Activated naive CD4-positive, alpha-beta T cell treated with anti-CD3 and anti-CD28 coated beads, Interleukin-2, amount 10 ng/mL, durations not matched to agents 5 hours and 36 hours (primary cell): ENCODE results near the gene AMBN. TPM values are rescaled to one million over a fixed set of nuclear protein-coding genes. Genes with fewer than 3 reads are reported as not detected.

ENCODE experiments used
- total RNA-seq, 2 experiments: library from RNA; stranded (reverse); gene quantifications; one replicate each; pipeline ENCODE4 v1.2.3, GENCODE V29; 2021

The AMBN gene, protein sequence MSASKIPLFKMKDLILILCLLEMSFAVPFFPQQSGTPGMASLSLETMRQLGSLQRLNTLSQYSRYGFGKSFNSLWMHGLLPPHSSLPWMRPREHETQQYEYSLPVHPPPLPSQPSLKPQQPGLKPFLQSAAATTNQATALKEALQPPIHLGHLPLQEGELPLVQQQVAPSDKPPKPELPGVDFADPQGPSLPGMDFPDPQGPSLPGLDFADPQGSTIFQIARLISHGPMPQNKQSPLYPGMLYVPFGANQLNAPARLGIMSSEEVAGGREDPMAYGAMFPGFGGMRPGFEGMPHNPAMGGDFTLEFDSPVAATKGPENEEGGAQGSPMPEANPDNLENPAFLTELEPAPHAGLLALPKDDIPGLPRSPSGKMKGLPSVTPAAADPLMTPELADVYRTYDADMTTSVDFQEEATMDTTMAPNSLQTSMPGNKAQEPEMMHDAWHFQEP
- total RNA-seq, result not detected

DNA sequence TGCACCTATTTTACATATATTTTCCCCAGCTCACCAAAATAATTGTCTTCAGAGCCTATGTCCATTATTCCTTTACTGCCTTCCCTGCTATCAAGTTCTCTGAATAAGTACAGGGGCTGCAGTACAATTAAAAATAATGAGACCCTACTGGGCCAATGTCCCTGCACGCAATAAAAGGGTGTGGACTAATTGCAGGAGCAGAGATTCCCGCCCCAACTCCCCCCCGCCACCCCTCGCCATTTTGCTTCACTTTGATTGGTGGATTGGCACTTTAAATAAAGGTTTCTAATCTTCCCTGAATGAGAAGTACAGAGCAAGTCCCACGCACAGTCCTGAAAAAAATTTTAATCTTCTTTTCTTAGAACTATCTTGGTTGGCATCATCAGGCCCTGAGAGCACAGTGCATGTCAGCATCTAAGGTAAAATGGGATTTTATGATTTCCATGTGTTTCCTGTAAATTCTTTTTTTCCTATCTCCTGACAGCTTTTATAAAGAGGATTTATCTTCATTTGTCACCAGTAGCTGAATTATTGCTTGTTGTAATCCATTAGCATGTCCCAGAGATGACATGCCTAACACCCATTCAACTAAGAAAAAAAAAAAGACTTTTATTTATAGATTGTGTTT, at the start of gene AMBN:
Gene AMBN (plus strand): TSS at position 302 of the 628 bp plus-strand sequence. CDS start 103 bp downstream, at position 405.

DNA sequence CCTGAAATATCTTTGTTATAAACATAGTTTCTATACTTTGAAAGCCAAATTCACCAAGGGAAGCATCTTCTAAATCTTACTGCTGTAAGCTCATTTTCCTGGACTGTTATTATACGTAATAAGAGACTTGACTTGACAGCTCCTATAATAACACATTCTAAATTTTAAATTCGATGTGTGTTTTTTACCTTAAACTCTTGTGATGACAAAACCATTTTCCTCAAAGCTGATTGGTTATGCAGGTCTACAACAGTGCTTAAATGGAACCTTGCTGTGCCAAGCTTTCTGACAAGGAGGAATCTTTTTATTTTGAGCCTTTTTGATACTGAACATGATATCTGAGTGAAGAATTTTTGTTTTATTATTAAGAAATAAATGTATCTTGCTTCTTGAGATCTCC, 36.4 kb downstream of the AMBN start, which contains the start of gene ENAM:
Gene ENAM (plus strand): TSS at position 301 of the 400 bp plus-strand sequence. CDS start 757 bp downstream, outside the sequence.

Other genes with a start within 250 kb of the AMBN start
- not detected for gene SMR3A, start 231.5 kb upstream of the AMBN start, total RNA-seq
- gene SMR3B, start 209.1 kb upstream of the AMBN start, total RNA-seq, result not detected
- gene OPRPN, start 194.3 kb upstream of the AMBN start, total RNA-seq, result not detected
- gene MUC7, start 120.1 kb upstream of the AMBN start, total RNA-seq, result not detected
- gene AMTN, start 73.7 kb upstream of the AMBN start, total RNA-seq, result not detected
- gene ENAM, start 36.5 kb downstream of the AMBN start, total RNA-seq, result 1 to 10 TPM in 1 of 2 experiments, under 1 TPM in 1; 0.76 to 1.2 TPM
- gene JCHAIN, start 74.3 kb downstream of the AMBN start, total RNA-seq, result under 1 TPM; 0.78 to 0.99 TPM
- 10 to 100 TPM; 49.3 to 52.1 TPM for gene UTP3, start 96.3 kb downstream of the AMBN start, total RNA-seq
- 10 to 100 TPM; 38.3 to 40.9 TPM for gene RUFY3, start 129.7 kb downstream of the AMBN start, total RNA-seq
- gene GRSF1, start 247.6 kb downstream of the AMBN start, total RNA-seq, result 10 to 100 TPM; 70.1 to 75.3 TPM